Right ventricle myocardium superior (tissue), 1 donor: Measurements from ENCODE around the gene TMEM63A. TPM values are rescaled to one million over a fixed set of nuclear protein-coding genes. Genes with fewer than 3 reads are reported as not detected.
"Not testable (repeated sequence)": the region's sequence is repeated elsewhere in the genome, so short reads cannot be mapped to it uniquely, and the experiment has no call there.

Source experiments
- ATAC-seq: fragments of 200-7000 bp; cut with Tn5 transposase; one replicate; pipeline ENCODE4 v1.9.1; 2020; ENCODE audit warnings: mild to moderate bottlenecking; ENCODE audit not compliant: poor library complexity
- DNase-seq: peaks from one replicate; pipeline ENCODE4 v3.0.0-alpha.2; 2020
- intact Hi-C: fragments of 100-400 bp; cut with DNase I; formaldehyde crosslinking; loops from one replicate; pipeline ENCODE4 v1.11.2; 2022
- total RNA-seq: library from RNA; stranded (reverse); fragmentation: NEBNext Ultra II Directional; extraction: Animal tissue kit (Norgen Biotek cat#: 25700); gene quantifications from one replicate; pipeline ENCODE4 v1.2.1, GENCODE V29; 2021
- donor health status: DM: no; HTN: yes; CAD: no; lungs with severe emphysema.

TMEM63A gene
- total RNA-seq, 1 donor from 2014 or later = 37.0 TPM

- ATAC-seq = peak; percentile 68
- intact Hi-C loops = no loop called here
- DNase-seq = peak; percentile 90
Observed at GRCh38 chr1:225816643-225817538, 65.3 kb downstream of the TMEM63A start.

GRCh38 chr1:225815526-225816178, 66.5 kb downstream of the TMEM63A start:
- intact Hi-C loops = no loop called here
- no peak for ATAC-seq
- DNase-seq = no peak

- DNase-seq, intact Hi-C loops, ATAC-seq: not testable (repeated sequence)
Observed at GRCh38 chr1:225815090-225815489, 67.1 kb downstream of the TMEM63A start.

GRCh38 chr1:225814381-225814780, 67.8 kb downstream of the TMEM63A start:
- intact Hi-C loops = no loop called here
- ATAC-seq = no peak
- peak; percentile 64 for DNase-seq

GRCh38 chr1:225813214-225813964, 68.8 kb downstream of the TMEM63A start:
- ATAC-seq = peak; percentile 59
- peak; percentile 85 for DNase-seq
- intact Hi-C loops = no loop called here

- ATAC-seq (no peak), DNase-seq (no peak)
- intact Hi-C loops = no loop called here
Observed at GRCh38 chr1:225812488-225813213, 69.5 kb downstream of the TMEM63A start.

- DNase-seq (no peak), ATAC-seq (no peak)
- intact Hi-C loops = loop anchor here (2.0 kb wide), 1 partner anchor 69 kb away; no protein-coding TSS in a partner anchor
Observed at GRCh38 chr1:225811622-225812487, 70.3 kb downstream of the TMEM63A start.

GRCh38 chr1:225810579-225811538, 71.3 kb downstream of the TMEM63A start:
- ATAC-seq (peak; percentile 40), DNase-seq (peak; percentile 62)
- intact Hi-C loops = loop anchor here (2.0 kb wide), 1 partner anchor 70 kb away; no protein-coding TSS in a partner anchor

- DNase-seq (peak; percentile 95), ATAC-seq (peak; percentile 85)
- intact Hi-C loops = loop anchor here (2.0 kb wide), 1 partner anchor 71 kb away; no protein-coding TSS in a partner anchor
Observed at GRCh38 chr1:225809842-225810578, 72.2 kb downstream of the TMEM63A start, which contains the start of gene EPHX1. EPHX1 (plus strand) TSS chr1:225810124; CDS start chr1:225828730, 18,606 bp downstream.

GRCh38 chr1:225808136-225808535, 74.0 kb downstream of the TMEM63A start:
- no peak for ATAC-seq
- intact Hi-C loops = no loop called here

GRCh38 chr1:225806736-225807135, 75.4 kb downstream of the TMEM63A start:
- DNase-seq, ATAC-seq, intact Hi-C loops: not testable (repeated sequence)

More at GRCh38 chr1:225808136-225808535, 74.0 kb downstream of the TMEM63A start:
- DNase-seq = no peak

- ATAC-seq (no peak), DNase-seq (no peak)
- intact Hi-C loops = no loop called here
Observed at GRCh38 chr1:225806249-225806648, 75.9 kb downstream of the TMEM63A start.

- ATAC-seq, DNase-seq, intact Hi-C loops: not testable (repeated sequence)
Observed at GRCh38 chr1:225801146-225801545, 81.0 kb downstream of the TMEM63A start.

- intact Hi-C loops, DNase-seq, ATAC-seq: not testable (repeated sequence)
Observed at GRCh38 chr1:225796097-225796496, 86.1 kb downstream of the TMEM63A start.
